Activated T-cell treated with anti-CD3 and anti-CD28 coated beads, Interleukin-2, amount 50 U/mL, for 48 hours (primary cell): ENCODE measurements around the gene PTPN14.

Source experiments
- DNase-seq, 2 experiments: peaks; one replicate each; pipeline ENCODE4 v3.0.0-alpha.2; 2020

PTPN14 gene

DNA sequence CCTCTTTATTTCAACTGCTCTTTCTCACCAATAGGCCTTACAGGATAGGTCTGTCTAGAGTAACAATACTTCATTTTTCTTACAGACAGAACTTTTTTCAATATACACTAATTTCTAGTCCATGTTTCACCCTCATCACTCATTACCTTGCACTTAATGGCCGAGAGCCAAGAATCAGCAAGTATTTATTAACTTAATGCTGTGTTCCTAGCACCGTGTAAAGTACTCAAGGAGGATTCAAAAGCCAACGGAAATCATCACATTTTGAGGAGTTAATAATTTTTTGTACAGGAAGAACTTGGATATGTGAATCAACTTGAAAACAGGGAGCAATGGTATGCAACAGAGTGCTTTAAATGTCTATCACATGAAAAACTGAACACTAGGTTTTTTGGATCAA, 102.0 kb downstream of the PTPN14 start:
- DNase-seq = no peak

DNA sequence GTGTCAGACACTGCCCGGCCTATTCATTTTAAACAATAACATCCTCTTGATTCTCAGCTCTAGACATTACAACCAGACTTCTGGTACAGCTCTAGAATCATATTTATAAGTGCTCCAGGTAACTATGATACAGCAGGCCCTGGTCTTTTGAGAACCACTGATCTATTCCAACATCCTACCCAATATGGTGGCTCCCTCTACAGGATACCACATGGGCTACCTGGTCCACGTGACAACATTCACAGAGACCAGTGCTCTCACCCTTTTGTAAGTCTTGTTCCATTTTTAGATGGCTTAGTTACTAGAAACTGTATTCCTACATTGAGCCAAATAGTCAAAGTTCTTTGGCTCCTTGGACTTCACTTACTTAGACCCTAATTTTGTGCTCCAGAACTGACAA, 102.9 kb downstream of the PTPN14 start:
- no peak for DNase-seq

DNA sequence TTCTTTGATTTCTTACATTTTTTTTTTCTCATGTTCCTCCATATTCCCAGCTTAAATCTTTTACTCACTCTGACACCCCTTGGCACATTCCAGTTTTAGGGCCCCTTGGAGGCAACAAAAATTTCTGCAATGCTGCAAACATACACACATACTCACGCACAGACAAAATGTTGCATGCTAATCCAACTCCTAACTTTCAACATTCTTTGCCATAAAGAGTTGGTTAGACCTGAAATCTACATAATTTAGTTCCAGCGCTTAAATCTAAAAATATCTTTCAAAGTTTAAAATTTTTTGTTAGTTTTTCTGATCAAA, 103.9 kb downstream of the PTPN14 start:
- DNase-seq = no peak

DNA sequence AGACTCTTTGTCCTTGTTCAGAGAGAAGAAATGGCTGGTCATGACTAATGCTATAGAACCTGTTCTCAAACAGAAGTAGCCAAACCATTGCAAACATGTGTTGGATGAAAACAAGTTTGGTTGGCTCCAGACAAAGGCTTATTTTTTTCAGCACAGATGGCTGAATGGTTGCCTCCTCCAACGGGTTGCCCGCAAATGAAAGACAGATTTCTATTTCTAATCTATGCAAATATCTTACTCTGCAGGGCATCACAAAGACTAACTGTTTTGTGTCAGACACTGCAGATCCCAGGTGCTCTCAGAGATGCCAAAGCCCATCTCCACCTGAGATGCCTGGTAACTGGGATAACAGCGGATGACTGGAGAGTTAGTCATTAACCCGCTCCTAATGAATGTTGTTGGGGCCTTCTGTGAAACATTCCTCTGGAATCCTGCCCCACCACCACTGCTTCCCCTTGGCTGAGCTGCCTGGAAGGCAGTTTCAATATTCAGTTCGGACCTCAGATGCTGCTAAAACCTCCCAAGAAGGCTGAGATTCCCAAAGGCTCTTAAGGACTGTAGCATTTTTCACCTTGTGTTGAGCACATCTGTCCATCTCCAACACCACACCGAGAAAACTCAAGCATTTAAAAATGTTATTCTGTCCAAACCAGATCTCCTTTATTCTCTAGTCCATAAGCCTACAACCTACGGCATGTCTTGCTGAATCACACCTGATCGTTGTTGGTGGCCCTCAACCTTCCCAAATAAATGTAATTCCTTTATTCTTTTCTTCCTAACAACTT, 104.4 kb downstream of the PTPN14 start:
- DNase-seq = no peak

DNA sequence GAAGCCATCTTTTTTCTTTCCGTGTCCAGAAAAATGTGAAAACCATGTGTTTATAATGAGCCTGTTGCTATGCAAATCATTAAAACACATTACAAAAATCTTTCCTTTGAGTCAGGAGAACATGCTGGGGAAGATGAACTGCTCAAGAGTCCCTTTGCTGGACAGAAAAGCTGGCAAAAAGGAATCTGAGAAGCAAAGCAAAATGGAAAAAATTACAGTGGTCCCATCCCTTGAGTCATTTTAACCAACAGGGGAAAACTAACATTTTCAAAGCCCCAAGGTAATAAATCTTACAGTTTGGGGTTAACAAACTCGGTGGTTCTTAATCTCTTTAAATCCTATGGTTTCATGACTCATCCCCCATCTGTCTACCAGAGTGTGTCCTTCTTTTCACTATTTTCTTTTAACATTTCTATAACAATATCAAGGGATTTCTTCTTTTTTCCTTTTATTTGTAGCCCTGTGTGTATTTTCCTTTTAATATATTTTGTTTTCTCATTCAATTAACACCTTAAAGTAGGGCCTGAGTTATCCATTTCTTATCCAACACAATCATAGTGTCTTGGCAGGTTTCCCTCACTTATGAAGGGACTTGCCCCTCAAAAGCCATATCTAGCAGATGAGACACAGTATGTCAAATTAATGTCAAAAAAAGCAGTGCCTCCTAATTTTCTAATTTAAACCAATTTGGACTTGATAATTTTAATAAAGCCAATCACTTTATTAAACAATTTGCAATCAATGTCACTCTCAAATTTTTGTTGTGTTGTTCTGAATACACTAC, 105.4 kb downstream of the PTPN14 start:
- no peak for DNase-seq

DNA sequence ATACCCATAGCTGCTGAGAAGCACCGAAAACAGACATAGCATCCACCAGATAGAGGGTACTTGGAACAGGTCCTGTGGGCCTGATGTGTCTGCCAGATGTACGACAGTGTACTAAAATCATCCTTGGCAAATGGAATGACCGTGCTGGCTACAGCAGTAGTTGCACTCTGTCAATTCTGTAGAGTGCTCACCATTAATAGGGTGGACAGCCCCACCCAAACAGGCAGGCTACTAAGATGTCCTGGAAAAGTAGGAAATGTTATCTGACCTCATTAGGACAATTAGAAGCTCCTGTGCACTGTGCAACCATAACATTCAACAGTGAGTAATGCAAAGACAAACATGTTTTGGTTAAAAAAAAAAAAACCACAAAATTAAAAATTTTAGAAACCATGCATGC, 106.2 kb downstream of the PTPN14 start:
- no peak for DNase-seq

DNA sequence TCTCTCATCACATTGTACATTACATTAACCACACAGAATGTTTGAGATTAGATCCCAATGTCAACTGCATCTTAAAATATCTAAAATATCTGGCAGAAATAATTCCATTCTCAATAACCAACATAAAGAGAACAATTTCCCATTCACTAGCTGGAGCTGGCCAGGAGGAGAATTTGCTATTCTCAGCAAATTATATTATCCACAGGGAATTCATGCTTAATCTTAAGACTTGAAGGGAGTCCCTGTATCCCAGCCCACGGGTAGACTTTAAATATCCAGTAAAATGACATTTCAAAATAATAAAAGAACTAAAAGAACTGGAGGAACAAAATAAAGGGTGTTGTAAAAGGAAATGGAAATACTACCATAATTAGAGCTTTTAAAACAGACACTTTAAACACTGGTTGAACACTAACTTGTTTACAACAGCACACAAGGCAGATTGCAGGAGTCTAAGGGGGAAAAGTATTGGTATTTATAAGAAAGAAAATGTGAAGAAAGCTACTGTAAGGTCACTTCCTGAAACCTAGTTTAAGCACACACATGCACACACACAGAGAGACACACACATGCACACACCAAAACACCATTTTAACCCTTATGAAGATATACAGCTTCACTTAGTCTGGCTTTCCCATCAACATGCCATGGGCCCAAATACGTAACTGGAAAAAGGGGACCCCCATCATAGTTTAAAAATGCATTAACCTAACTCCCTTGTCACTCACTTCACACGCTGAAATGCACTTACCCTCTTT, 107.0 kb downstream of the PTPN14 start:
- DNase-seq = no peak

DNA sequence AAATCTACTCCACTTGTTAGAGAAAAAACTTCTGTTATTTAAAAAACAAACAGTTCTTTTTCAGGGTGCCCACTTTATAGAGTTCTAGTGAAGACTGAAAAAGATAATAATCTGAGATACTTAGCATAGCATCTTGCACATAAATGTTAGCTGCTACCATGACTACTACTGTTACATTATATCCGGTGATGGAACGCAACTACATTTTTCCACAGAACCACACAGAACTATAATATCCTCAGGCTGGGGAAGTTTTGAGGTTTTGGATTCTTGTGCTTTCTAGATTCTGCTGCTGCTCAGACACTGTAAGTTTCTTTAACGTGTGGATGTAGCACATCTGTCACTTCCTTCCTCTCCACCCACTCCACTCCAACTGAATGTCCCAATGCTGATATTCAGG, 110.3 kb downstream of the PTPN14 start:
- DNase-seq = no peak

DNA sequence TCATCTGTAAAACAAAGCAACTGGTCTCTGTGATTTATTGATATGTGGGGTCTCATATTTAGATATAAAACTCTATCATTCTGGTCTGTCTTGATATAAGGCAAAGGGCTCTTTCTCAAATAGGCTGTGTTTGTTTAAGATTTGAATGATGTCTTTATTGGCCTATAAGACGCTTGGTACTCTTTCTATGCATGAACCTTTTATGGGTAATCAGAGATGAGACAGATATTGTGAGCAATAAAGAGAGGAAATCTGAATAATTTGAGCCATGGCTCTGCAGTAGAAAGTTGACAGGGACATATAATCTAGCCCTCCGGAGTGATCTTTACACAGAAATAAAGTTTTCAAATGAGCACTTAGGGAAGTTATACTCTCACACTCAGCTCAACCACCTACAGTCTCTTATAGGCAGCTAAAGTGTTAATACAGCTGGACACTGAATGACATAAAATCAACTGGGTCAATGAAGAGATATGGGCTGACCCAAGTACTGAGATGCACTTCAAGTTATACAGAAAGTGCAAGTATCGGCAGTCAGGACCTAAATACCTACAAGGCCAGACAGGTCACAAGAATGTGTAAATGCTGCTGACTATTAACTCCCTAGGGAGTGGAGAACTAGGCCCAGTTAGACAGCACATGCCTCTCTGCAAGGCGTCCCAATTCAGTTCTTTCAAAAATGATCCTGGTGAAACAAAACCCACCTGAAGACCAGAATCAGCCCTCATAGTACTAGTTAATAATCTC, 111.0 kb downstream of the PTPN14 start:
- DNase-seq = no peak

DNA sequence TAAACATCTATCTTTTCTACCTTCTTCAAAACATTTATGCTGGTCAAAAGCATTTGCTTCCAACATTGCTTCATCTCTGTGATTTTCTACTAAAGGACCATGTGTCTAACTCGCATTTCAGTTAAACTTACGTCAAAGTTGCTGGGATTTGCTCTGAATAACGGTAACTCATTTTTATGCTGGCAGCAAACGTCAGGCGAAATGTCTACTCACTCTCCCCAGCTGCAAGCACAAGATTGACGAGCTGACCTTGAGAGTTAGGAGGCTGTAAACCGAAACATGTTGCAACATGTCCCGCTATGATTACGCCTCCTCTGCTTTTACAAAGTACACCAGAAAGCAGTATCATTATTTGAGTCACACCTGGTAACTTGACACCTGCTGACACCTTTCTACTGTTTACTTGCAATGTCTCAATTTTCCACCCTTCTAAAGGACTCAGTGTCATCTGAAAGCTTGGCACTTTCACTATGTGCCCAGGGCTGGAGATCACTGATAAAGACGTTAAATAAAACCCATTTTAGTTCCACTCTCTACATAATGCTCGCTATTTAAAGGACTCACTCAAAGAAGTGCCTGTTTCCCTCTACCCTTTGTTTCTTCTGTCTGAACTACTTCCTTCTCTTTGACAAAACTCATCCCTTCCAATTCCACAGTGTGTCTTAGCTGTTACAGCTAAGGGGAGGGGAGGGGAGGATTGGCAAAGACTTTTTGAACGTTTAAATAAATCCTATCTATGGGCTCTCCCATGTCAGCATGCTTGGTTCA, 111.9 kb downstream of the PTPN14 start:
- DNase-seq = peak; percentile 46 to 63

DNA sequence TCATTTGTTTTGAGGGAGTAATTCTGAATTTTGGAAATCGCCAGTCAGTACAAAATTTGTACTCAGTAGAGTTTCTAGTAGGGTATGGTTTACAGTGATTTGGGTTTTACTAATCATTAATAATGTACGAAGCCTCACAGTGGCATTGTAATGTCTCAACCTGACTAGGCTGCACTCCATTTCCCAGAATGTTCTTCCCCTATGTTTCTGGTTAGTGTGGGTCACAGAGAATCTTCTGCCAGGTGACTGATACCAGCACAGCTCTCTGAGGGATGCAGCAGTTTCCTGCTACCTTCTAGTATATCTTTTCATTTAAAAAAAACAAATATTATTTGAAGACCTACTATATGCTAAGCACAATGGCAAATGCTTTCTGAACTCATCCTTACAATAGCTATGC, 112.9 kb downstream of the PTPN14 start:
- DNase-seq = no peak

DNA sequence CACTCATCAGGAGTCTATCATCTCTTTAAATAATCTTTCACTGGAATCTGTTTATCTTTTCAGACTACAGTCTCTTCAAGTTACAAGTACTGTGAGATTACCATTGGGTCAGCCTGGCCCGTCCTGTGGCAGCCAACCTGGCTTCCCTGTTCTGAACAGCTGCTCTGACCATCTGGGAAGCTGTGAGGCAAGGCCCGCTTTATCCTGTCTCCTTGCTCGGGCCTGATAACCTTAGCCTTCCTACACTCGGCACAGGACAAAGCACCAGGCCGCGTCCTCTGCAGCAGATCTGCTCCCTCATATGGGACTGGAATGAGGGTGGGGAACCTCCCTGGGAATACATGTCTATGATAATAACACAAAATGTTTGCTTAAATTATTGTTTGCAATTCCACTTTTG, 113.3 kb downstream of the PTPN14 start:
- DNase-seq = no peak

DNA sequence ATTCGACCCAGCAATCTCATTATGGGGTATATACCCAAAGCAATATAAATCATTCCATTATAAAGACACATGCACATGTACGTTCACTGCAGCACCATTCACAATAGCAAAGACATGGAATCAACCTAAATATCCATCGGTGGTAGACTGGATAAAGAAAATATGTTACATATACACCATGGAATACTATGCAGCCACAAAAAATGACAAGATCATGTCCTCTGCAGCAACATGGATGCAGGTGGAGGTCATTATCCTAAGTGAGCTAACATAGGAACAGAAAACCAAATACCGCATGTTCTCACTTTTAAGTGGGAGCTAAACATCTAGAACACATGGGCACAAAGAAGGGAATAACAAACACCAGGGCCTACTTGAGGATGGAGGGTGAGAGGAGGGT, 115.5 kb downstream of the PTPN14 start:
- no peak for DNase-seq

DNA sequence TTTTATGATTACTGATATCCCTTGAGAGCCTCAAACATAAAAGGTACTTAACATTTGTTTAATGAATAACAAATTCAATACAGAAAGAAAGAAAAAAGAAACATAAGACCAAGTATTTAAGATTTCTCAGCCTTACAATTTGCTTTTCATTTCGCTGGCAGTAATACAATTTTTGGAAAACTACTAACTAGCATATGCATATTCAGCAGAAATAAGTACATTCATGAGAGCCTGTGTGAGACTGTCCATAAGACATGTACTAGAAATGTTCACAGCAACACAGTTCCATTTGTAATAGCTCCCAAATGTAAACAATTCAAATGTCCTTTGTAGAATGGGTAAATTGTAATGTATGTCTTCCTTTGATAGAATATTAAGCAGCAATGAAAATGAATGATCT, 119.2 kb downstream of the PTPN14 start:
- DNase-seq = no peak

DNA sequence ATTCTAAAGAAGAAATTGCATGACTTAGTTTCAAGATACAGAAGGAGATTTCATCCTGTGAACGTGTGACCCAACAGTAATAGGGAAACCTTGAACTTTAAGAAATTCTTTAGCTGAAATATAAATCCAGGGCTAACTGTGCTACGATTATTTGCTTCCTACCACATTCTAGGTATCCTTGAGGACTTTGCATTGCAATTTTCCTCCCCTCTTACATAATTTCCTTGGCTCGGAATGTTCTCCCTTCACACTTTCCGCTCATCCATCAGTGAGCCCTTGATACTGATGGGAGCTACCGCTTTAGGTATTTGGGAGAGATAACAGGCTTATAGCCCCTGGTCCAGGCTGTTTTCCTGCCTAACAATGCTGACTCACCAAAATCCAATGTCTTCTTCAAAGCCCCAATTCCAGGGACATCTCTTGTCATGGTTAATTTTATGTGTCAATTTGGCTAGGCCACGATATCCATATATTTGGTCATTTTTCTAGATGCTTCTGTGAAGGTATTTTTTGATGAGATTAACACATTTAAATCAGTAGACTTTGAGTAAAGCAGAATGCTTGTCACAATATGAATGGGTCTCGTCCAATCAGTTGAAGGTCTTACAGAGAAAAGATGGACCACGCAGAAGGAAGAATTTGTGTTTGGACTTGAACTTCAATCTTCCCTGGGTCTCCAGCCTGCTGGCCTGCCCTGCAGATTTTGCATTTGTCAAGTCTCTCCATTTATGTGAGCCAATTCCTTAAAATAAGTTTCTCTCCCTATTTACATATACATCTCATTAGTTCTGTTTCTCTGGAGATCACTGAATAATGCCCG, 121.2 kb downstream of the PTPN14 start:
- no peak for DNase-seq

DNA sequence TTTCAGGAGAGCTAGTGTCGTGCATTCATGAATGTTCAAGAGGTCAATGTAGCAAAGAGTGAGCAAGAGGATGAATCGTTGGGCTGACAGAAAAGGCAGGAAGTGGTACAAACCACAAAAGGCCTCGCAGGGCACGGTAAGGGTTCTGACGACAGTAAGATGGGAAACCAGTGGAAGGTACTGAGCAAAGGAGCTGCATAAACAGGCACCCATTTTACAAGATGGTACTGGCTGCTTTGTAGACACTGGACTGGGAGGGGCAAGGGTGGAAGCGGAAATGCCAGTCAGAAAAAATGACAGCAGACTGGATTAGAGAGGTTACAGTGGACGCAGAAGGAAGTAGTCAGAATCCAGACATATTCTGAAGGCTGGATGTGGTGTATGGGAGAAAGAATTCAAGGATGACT, 123.5 kb downstream of the PTPN14 start:
- peak; percentile 69 to 75 for DNase-seq

DNA sequence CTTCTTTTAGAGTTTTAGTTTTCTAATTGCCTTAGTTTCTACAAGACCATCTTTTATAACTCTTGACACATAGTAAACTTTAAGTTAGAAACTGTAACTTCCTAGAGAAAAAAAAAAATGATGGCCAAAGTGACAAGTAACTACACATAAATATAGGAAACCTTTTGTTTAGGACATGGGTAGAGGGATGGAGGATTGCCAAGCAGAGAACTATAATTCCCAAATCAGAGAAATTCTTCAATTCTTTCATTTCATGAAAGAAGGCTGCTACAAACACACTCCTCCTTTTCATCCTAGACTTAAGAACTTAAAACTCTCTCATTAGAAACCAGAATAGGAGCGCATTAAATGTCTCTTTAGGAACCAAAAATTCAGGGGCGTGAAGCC, 125.0 kb downstream of the PTPN14 start:
- no peak for DNase-seq

DNA sequence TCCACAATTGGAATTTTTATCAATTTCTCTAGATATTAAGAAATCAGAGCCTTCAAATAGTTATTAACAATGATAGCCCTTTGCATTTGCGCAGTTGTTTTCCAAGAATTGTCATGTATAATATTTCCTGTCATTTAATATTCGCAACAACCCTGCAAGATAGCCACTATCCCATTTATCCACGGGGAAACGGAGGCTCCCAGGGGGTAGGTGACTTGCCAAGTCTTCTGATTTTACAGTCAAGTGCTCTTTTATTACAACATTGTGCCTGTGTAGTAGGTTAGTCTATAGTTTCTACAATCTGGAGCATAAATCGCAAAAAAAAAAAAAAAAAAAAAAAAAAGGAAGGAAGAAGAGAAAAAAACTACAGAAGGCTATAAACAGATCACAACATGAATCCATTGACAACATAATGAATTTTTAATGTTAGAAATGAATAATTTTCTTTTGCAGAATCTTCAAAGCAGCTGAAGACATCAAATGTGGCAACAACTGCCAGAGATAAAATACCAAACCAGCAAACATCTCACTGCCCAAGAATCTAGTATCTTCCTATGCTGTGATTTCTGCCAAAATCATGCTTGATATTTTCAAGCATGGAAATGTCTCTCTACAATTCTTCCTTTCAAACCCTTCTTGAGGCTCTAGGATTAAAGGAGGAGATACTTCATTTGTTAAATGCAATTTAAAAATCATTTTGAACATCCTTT, 125.5 kb downstream of the PTPN14 start:
- DNase-seq = no peak

DNA sequence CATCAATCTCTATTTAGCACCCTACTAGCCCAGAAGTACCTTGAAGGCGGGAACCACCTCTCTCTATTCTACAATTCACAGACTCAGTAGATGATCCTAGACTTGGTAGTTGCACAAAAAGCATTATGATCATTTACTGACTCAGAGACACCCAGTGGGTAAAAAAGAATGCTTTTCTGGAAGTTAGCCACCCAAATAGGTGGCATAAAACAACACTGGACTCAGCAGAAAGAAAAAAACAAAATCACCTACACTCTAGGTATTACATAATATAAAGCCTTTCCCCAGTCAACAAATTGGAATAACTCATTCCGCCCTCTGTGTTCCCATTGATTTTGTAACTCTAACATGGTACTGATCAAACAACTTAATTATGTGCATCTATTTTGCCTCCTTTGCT, 126.3 kb downstream of the PTPN14 start:
- no peak for DNase-seq

DNA sequence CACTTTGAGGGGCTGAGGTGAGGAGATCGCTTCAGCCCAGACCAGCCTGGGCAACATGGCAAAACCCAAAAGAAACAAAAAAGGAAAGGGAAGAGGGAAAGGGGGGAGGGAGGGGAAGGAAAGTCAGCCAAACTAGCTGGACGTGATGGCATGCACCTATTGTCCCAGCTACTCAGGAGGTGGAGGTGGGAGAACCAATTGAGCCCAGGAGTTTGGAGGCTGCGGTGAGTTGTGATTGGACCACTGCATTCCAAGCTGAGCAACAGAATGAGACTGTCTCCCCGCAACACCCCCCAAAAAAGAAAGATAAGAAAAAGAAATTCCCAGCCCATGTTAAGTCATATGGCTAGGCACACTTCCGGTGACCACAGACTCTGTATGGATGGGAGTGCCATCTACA, 128.4 kb downstream of the PTPN14 start:
- no peak for DNase-seq

DNA sequence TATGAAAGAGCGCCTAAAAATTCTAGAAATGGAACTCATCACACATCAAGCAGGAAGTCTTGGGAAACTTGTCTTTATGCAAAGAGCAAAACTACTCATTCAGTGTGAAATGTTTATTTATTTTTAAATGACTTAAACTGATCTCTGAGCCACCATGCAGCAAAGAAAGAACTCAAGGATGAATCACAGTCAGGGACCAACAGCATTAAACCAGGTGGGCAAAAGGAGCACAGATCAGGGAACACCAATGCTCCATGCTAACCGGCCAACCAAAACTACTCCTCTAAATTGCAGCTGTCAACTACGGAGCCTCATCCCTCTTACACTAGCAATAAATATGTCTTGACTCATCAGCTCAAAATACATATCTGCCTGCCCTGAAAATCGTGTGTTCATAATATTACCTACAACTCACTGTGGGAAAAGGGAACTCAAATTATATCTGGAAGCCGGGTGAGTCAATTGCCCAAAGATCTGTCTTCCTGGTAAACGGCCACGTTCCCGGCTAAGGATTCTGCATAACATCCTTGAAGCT, 129.2 kb downstream of the PTPN14 start:
- DNase-seq = no peak
